ENCODE data around the gene ZNF407.

Gene ZNF407

GRCh38 chr18:74897971-74898657, 300.4 kb downstream of the ZNF407 start:
- DNase-seq: no peak

GRCh38 chr18:74898965-74899364, 301.3 kb downstream of the ZNF407 start:
- DNase-seq: no peak

- DNase-seq: no peak
Observed at GRCh38 chr18:74899554-74899953, 301.9 kb downstream of the ZNF407 start.

GRCh38 chr18:74901362-74902146, 303.9 kb downstream of the ZNF407 start:
- DNase-seq: no peak

GRCh38 chr18:74902147-74902455, 304.4 kb downstream of the ZNF407 start:
- DNase-seq: no peak

- DNase-seq: no peak
Observed at GRCh38 chr18:74905247-74905646, 307.6 kb downstream of the ZNF407 start.

GRCh38 chr18:74906184-74906583, 308.5 kb downstream of the ZNF407 start:
- no peak for DNase-seq

GRCh38 chr18:74914052-74914591, 316.5 kb downstream of the ZNF407 start:
- no peak for DNase-seq

GRCh38 chr18:74914648-74915047, 317.0 kb downstream of the ZNF407 start:
- DNase-seq: no peak

- DNase-seq: no peak
Observed at GRCh38 chr18:74916773-74917393, 319.2 kb downstream of the ZNF407 start.

GRCh38 chr18:74918276-74918790, 320.7 kb downstream of the ZNF407 start:
- no peak for DNase-seq

- no peak for DNase-seq
Observed at GRCh38 chr18:74921057-74921820, 323.6 kb downstream of the ZNF407 start.

- DNase-seq: no peak
Observed at GRCh38 chr18:74926051-74926450, 328.4 kb downstream of the ZNF407 start.

GRCh38 chr18:74928194-74928968, 330.7 kb downstream of the ZNF407 start:
- DNase-seq: no peak

GRCh38 chr18:74929110-74929509, 331.4 kb downstream of the ZNF407 start:
- no peak for DNase-seq

- no peak for DNase-seq
Observed at GRCh38 chr18:74930616-74931015, 332.9 kb downstream of the ZNF407 start.

GRCh38 chr18:74933930-74934329, 336.3 kb downstream of the ZNF407 start:
- DNase-seq: no peak

GRCh38 chr18:74935434-74935833, 337.8 kb downstream of the ZNF407 start:
- DNase-seq: no peak

- no peak for DNase-seq
Observed at GRCh38 chr18:74936343-74936742, 338.7 kb downstream of the ZNF407 start.

GRCh38 chr18:74937291-74937690, 339.6 kb downstream of the ZNF407 start:
- no peak for DNase-seq

GRCh38 chr18:74940856-74941255, 343.2 kb downstream of the ZNF407 start:
- no peak for DNase-seq

- no peak for DNase-seq
Observed at GRCh38 chr18:74942319-74942910, 344.7 kb downstream of the ZNF407 start.
